HEK293 (cell line): ENCODE measurements around the gene LHFPL3.

Source experiments
- CTCF ChIA-PET: fragments of 350-600 bp; formaldehyde crosslinking; extraction: SDS; loops from one replicate; lab custom pipeline; 2021; ENCODE audit warnings: antibody characterized with exemption; lab: Yijun Ruan, JAX
- POLR2A ChIA-PET: fragments of 300-600 bp; formaldehyde crosslinking; extraction: SDS; loops from one replicate; lab custom pipeline; 2020; ENCODE audit warnings: antibody characterized with exemption, inconsistent platforms; lab: Yijun Ruan, JAX
- H3K27ac ChIP-seq: fragments of 200-500 bp; sonication (Bioruptor generic); 2 replicates; pipeline ENCODE4 v1.5.1; 2014; ENCODE audit warnings: low read depth, low read length, control low read depth, inconsistent platforms; ENCODE audit errors: extremely low read depth
- H3K36me3 ChIP-seq, 2 experiments: fragments of 200-500 bp in 1 of 2; sonication (Bioruptor generic) in 1 of 2; 1 replicate in 1 of 2; 2 replicates in 1 of 2; pipeline ENCODE4 v1.5.1; 2014 to 2017; ENCODE audit warnings: inconsistent platforms in 2 of 2, low read length in 2 of 2; ENCODE audit not compliant: control insufficient read depth in 2 of 2, insufficient read depth in 1 of 2
- H3K4me1 ChIP-seq: fragments of 200-500 bp; sonication (Bioruptor generic); 2 replicates; pipeline ENCODE4 v1.5.1; 2014; ENCODE audit warnings: mild to moderate bottlenecking, low read length, inconsistent platforms; ENCODE audit not compliant: control insufficient read depth, insufficient read depth
- H3K4me3 ChIP-seq: 2 replicates; pipeline ENCODE4 v1.5.1; 2011; ENCODE audit warnings: low read depth, mild to moderate bottlenecking, control low read depth, low read length, moderate library complexity
- H3K9me3 ChIP-seq: fragments of 200-500 bp; sonication (Bioruptor generic); 2 replicates; pipeline ENCODE4 v1.5.1; 2014; ENCODE audit warnings: low read depth, low read length, inconsistent platforms; ENCODE audit not compliant: control insufficient read depth, insufficient read depth
- AEBP2 ChIP-seq: fragments of 450-650 bp; formaldehyde crosslinking; IDR thresholded peaks from 2 replicates; pipeline ENCODE4 v1.5.1; 2016; ENCODE audit warnings: missing biosample characterization, missing genetic modification characterization, borderline replicate concordance
- FEZF1 ChIP-seq: fragments of 450-650 bp; formaldehyde crosslinking; IDR thresholded peaks from 2 replicates; pipeline ENCODE4 v1.5.1; 2016; ENCODE audit warnings: missing biosample characterization, missing genetic modification characterization
- HOXD13 ChIP-seq: sonication (generic); formaldehyde crosslinking; IDR thresholded peaks from 2 replicates; pipeline ENCODE4 v1.8.0; 2022; ENCODE audit warnings: missing genetic modification reagents, borderline replicate concordance
- KLF1 ChIP-seq: fragments of 450-650 bp; formaldehyde crosslinking; IDR thresholded peaks from 2 replicates; pipeline ENCODE4 v1.5.1; 2016; ENCODE audit warnings: missing biosample characterization, missing genetic modification characterization
- OSR2 ChIP-seq: fragments of 450-650 bp; formaldehyde crosslinking; IDR thresholded peaks from 2 replicates; pipeline ENCODE4 v1.5.1; 2016; ENCODE audit warnings: missing biosample characterization, missing genetic modification characterization
- PATZ1 ChIP-seq: fragments of 450-650 bp; formaldehyde crosslinking; IDR thresholded peaks from 2 replicates; pipeline ENCODE4 v1.5.1; 2016; ENCODE audit warnings: missing biosample characterization, missing genetic modification characterization
- PBX3 ChIP-seq: sonication (generic); formaldehyde crosslinking; IDR thresholded peaks from 2 replicates; pipeline ENCODE4 v1.8.1; 2022; ENCODE audit warnings: mild to moderate bottlenecking, moderate library complexity, missing genetic modification reagents
- PRDM1 ChIP-seq: fragments of 450-650 bp; formaldehyde crosslinking; IDR thresholded peaks from 2 replicates; pipeline ENCODE4; 2016; ENCODE audit warnings: missing biosample characterization, missing genetic modification characterization
- REST ChIP-seq: fragments of 450-650 bp; formaldehyde crosslinking; IDR thresholded peaks from 2 replicates; pipeline ENCODE4 v1.5.1; 2016; ENCODE audit warnings: missing biosample characterization, missing genetic modification characterization
- TRIM28 ChIP-seq: IDR thresholded peaks from 2 replicates; pipeline ENCODE4 v1.6.1; 2011; ENCODE audit warnings: low read length, control low read depth, borderline replicate concordance
- YY1 ChIP-seq: fragments of 450-650 bp; formaldehyde crosslinking; IDR thresholded peaks from 2 replicates; pipeline ENCODE4 v1.5.1; 2018; ENCODE audit warnings: missing biosample characterization, missing genetic modification characterization
- ZBTB21 ChIP-seq: fragments of 450-650 bp; formaldehyde crosslinking; IDR thresholded peaks from 2 replicates; pipeline ENCODE4 v1.5.1; 2017; ENCODE audit warnings: missing biosample characterization, missing genetic modification characterization
- ZBTB6 ChIP-seq: fragments of 450-650 bp; formaldehyde crosslinking; IDR thresholded peaks from 2 replicates; pipeline ENCODE4 v1.5.1; 2017; ENCODE audit warnings: missing biosample characterization, missing genetic modification characterization
- ZFHX2 ChIP-seq: fragments of 450-650 bp; formaldehyde crosslinking; conservative IDR thresholded peaks from 2 replicates; pipeline ENCODE4 v1.5.1; 2016; ENCODE audit warnings: missing biosample characterization, missing genetic modification characterization
- ZFP37 ChIP-seq: fragments of 450-650 bp; formaldehyde crosslinking; IDR thresholded peaks from 2 replicates; pipeline ENCODE4 v1.5.1; 2016; ENCODE audit warnings: missing biosample characterization, missing genetic modification characterization
- ZNF10 ChIP-seq: fragments of 450-650 bp; formaldehyde crosslinking; IDR thresholded peaks from 2 replicates; pipeline ENCODE4 v1.5.1; 2017; ENCODE audit warnings: missing biosample characterization, missing genetic modification characterization
- ZNF112 ChIP-seq: fragments of 450-650 bp; formaldehyde crosslinking; IDR thresholded peaks from 2 replicates; pipeline ENCODE4 v1.5.0; 2017; ENCODE audit warnings: missing biosample characterization, missing genetic modification characterization
- ZNF169 ChIP-seq: fragments of 450-650 bp; formaldehyde crosslinking; IDR thresholded peaks from 2 replicates; pipeline ENCODE4 v1.5.1; 2016; ENCODE audit warnings: missing biosample characterization, missing genetic modification characterization
- ZNF221 ChIP-seq: fragments of 450-650 bp; formaldehyde crosslinking; IDR thresholded peaks from 2 replicates; pipeline ENCODE4 v1.5.1; 2017; ENCODE audit warnings: missing biosample characterization, missing genetic modification characterization, borderline replicate concordance
- ZNF223 ChIP-seq: fragments of 450-650 bp; formaldehyde crosslinking; IDR thresholded peaks from 2 replicates; pipeline ENCODE4 v1.5.1; 2016; ENCODE audit warnings: missing biosample characterization, missing genetic modification characterization
- ZNF501 ChIP-seq: fragments of 450-650 bp; formaldehyde crosslinking; IDR thresholded peaks from 2 replicates; pipeline ENCODE4 v1.5.1; 2016; ENCODE audit warnings: missing biosample characterization, missing genetic modification characterization
- ZNF514 ChIP-seq: fragments of 450-650 bp; formaldehyde crosslinking; IDR thresholded peaks from 2 replicates; pipeline ENCODE4 v1.5.1; 2016; ENCODE audit warnings: missing biosample characterization, missing genetic modification characterization
- ZNF549 ChIP-seq: fragments of 450-650 bp; IDR thresholded peaks from 2 replicates; pipeline ENCODE4 v1.5.1; 2018; ENCODE audit warnings: missing biosample characterization, missing genetic modification characterization, mild to moderate bottlenecking, inconsistent platforms, moderate library complexity
- ZNF571 ChIP-seq: fragments of 450-650 bp; formaldehyde crosslinking; IDR thresholded peaks from 2 replicates; pipeline ENCODE4 v1.5.0; 2017; ENCODE audit warnings: missing biosample characterization, missing genetic modification characterization
- ZSCAN5A ChIP-seq: fragments of 450-650 bp; formaldehyde crosslinking; IDR thresholded peaks from 2 replicates; pipeline ENCODE4 v1.5.1; 2016; ENCODE audit warnings: missing biosample characterization, missing genetic modification characterization

The LHFPL3 gene

GRCh38 chr7:104469166-104469820, 140.9 kb downstream of the LHFPL3 start:
- Histone ChIP-seq H3K4me1 (no peaks in the 10 kb centered on the region), H3K36me3 (no peaks in the 10 kb centered on the region), H3K4me3 (no peak overlapping the region), H3K9me3 (no peaks in the 10 kb centered on the region), H3K27ac (no peak overlapping the region)
- ChIA-PET POLR2A (no interaction called here), CTCF (no interaction called here)
- no peak for TF ChIP-seq TRIM28
- TF ChIP-seq HOXD13, result no peak
- no peak for TF ChIP-seq ZNF221
- TF ChIP-seq ZNF10 (tag by site-specific recombination), result no peak
- TF ChIP-seq FEZF1, result no peak
- TF ChIP-seq ZNF514 (tag by site-specific recombination), result no peak
- TF ChIP-seq ZBTB21 (tag by site-specific recombination), result no peak
- TF ChIP-seq ZBTB6 (tag by site-specific recombination), result no peak
- no peak for TF ChIP-seq ZNF169
- no peak for TF ChIP-seq PRDM1 (tag by site-specific recombination)
- no peak for TF ChIP-seq ZNF112 (tag by site-specific recombination)
- TF ChIP-seq ZFHX2, result no peak
- no peak for TF ChIP-seq YY1 (tag by site-specific recombination)
- no peak for TF ChIP-seq ZFP37 (tag by site-specific recombination)
- TF ChIP-seq ZSCAN5A, result no peak
- TF ChIP-seq REST, result no peak

- H3K4me1 ChIP-seq, result no peaks in the 10 kb centered on the region
- no peaks in the 10 kb centered on the region for H3K36me3 ChIP-seq
- no peaks in the 10 kb centered on the region for H3K9me3 ChIP-seq
- CTCF ChIA-PET, result no interaction called here
- POLR2A ChIA-PET, result no interaction called here
- H3K4me3 ChIP-seq, result no peak overlapping the region
- no peak overlapping the region for H3K27ac ChIP-seq
- TF ChIP-seq ZNF549 (no peak), OSR2 (no peak), ZNF501 (tag by site-specific recombination) (no peak), PBX3 (no peak), ZNF223 (tag by site-specific recombination) (no peak), ZNF571 (tag by site-specific recombination) (no peak), AEBP2 (tag by site-specific recombination) (no peak), ZFP37 (tag by site-specific recombination) (no peak), PATZ1 (tag by site-specific recombination) (no peak), KLF1 (no peak)
Measured at GRCh38 chr7:104480529-104480928, 152.1 kb downstream of the LHFPL3 start.
